GM12892 (cell line): ENCODE data around the gene PSMD3.

Experiments
- POLR2A ChIP-seq: IDR thresholded peaks from 2 replicates; pipeline ENCODE4 v1.6.1; 2011; ENCODE audit warnings: low read depth, low read length, control low read depth
- POLR2AphosphoS5 ChIP-seq: IDR thresholded peaks from 2 replicates; pipeline ENCODE4 v1.6.1; 2011; ENCODE audit warnings: low read depth, low read length, control low read depth
- TAF1 ChIP-seq: IDR thresholded peaks from 2 replicates; pipeline ENCODE4 v1.6.1; 2011; ENCODE audit warnings: low read depth, mild to moderate bottlenecking, control low read depth, low read length, borderline replicate concordance

DNA sequence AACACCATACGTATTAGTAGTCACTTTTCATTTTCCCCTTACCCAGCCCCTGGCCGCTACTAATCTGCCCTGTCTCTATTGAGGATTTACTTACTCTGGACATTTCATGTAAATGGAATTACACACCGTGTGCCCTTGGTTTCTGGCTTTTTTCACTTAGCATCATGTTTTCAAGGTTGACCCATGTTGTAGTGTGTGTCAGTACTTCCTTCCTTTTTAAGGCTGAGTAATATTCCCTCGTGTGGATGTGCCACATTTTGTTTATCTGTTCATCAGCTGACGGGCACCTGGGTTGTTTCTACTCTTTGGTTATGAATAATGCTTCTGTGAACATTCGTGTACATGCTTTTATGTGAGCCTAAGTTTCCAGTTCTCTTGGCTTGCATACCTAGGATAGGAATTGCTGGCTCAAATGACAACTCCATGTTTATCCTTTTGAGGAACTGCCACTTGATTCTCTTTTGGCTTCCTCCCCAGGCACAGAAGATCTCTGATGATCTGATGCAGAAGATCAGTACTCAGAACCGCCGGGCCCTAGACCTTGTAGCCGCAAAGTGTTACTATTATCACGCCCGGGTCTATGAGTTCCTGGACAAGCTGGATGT, 7.7 kb downstream of the PSMD3 start:
- TF ChIP-seq POLR2A: no peak
- no peak for TF ChIP-seq POLR2AphosphoS5
- no peak for TF ChIP-seq TAF1
